ENCODE results near the gene MAB21L4. TPM values are rescaled to one million over a fixed set of nuclear protein-coding genes. Genes with fewer than 3 reads are reported as not detected.

MAB21L4 gene
- total and polyA plus RNA-seq, 2 of the 8 experiments (the other 6 are each of a cell fraction or from before 2014, with no cell fraction given): 0.11 TPM; not detected in 1

- TF ChIP-seq, protein P1, sequence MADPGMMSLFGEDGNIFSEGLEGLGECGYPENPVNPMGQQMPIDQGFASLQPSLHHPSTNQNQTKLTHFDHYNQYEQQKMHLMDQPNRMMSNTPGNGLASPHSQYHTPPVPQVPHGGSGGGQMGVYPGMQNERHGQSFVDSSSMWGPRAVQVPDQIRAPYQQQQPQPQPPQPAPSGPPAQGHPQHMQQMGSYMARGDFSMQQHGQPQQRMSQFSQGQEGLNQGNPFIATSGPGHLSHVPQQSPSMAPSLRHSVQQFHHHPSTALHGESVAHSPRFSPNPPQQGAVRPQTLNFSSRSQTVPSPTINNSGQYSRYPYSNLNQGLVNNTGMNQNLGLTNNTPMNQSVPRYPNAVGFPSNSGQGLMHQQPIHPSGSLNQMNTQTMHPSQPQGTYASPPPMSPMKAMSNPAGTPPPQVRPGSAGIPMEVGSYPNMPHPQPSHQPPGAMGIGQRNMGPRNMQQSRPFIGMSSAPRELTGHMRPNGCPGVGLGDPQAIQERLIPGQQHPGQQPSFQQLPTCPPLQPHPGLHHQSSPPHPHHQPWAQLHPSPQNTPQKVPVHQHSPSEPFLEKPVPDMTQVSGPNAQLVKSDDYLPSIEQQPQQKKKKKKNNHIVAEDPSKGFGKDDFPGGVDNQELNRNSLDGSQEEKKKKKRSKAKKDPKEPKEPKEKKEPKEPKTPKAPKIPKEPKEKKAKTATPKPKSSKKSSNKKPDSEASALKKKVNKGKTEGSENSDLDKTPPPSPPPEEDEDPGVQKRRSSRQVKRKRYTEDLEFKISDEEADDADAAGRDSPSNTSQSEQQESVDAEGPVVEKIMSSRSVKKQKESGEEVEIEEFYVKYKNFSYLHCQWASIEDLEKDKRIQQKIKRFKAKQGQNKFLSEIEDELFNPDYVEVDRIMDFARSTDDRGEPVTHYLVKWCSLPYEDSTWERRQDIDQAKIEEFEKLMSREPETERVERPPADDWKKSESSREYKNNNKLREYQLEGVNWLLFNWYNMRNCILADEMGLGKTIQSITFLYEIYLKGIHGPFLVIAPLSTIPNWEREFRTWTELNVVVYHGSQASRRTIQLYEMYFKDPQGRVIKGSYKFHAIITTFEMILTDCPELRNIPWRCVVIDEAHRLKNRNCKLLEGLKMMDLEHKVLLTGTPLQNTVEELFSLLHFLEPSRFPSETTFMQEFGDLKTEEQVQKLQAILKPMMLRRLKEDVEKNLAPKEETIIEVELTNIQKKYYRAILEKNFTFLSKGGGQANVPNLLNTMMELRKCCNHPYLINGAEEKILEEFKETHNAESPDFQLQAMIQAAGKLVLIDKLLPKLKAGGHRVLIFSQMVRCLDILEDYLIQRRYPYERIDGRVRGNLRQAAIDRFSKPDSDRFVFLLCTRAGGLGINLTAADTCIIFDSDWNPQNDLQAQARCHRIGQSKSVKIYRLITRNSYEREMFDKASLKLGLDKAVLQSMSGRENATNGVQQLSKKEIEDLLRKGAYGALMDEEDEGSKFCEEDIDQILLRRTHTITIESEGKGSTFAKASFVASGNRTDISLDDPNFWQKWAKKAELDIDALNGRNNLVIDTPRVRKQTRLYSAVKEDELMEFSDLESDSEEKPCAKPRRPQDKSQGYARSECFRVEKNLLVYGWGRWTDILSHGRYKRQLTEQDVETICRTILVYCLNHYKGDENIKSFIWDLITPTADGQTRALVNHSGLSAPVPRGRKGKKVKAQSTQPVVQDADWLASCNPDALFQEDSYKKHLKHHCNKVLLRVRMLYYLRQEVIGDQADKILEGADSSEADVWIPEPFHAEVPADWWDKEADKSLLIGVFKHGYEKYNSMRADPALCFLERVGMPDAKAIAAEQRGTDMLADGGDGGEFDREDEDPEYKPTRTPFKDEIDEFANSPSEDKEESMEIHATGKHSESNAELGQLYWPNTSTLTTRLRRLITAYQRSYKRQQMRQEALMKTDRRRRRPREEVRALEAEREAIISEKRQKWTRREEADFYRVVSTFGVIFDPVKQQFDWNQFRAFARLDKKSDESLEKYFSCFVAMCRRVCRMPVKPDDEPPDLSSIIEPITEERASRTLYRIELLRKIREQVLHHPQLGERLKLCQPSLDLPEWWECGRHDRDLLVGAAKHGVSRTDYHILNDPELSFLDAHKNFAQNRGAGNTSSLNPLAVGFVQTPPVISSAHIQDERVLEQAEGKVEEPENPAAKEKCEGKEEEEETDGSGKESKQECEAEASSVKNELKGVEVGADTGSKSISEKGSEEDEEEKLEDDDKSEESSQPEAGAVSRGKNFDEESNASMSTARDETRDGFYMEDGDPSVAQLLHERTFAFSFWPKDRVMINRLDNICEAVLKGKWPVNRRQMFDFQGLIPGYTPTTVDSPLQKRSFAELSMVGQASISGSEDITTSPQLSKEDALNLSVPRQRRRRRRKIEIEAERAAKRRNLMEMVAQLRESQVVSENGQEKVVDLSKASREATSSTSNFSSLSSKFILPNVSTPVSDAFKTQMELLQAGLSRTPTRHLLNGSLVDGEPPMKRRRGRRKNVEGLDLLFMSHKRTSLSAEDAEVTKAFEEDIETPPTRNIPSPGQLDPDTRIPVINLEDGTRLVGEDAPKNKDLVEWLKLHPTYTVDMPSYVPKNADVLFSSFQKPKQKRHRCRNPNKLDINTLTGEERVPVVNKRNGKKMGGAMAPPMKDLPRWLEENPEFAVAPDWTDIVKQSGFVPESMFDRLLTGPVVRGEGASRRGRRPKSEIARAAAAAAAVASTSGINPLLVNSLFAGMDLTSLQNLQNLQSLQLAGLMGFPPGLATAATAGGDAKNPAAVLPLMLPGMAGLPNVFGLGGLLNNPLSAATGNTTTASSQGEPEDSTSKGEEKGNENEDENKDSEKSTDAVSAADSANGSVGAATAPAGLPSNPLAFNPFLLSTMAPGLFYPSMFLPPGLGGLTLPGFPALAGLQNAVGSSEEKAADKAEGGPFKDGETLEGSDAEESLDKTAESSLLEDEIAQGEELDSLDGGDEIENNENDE (IDR thresholded peaks at IDR 0.05; ENCODE audit: insufficient replicate concordance, low read length): no peak
- no peak for TF ChIP-seq TAF7 (optimal IDR thresholded peaks at IDR 0.05; ENCODE audit: borderline replicate concordance, low read depth, low read length)
- TF ChIP-seq CHD2 (IDR thresholded peaks at IDR 0.05; ENCODE audit: low read length): no peak
- TF ChIP-seq CREB1 (IDR thresholded peaks at IDR 0.05): no peak
- no peak for TF ChIP-seq HDAC2 (IDR thresholded peaks at IDR 0.05; ENCODE audit: borderline replicate concordance in 1 of 2, low read depth in 2 of 2, low read length in 2 of 2)
- no peak for TF ChIP-seq SP1 (IDR thresholded peaks at IDR 0.05; ENCODE audit: low read depth, low read length)
Measured at GRCh38 chr2:240893363-240893844, 2.6 kb downstream of the MAB21L4 start (continued).

Data from H1 (cell line).